Fibroblast of villous mesenchyme (primary cell): ENCODE data around the gene TMEM201. TPM values are rescaled to one million over a fixed set of nuclear protein-coding genes. Genes with fewer than 3 reads are reported as not detected.
A peak's percentile ranks its signal among the peaks of the same experiment; 100 is the strongest.

ENCODE experiments used
- DNase-seq: peaks from one replicate; pipeline ENCODE4 v3.0.0-alpha.2; 2010; ENCODE audit warnings: low read depth
- H3K4me3 ChIP-seq: 2 replicates; pipeline ENCODE4 v1.5.1; 2011; ENCODE audit warnings: low read depth, mild to moderate bottlenecking, low read length
- CTCF ChIP-seq: IDR thresholded peaks from 2 replicates; pipeline ENCODE4 v1.5.1; 2012; ENCODE audit warnings: low read depth, mild to moderate bottlenecking, low read length; ENCODE audit not compliant: insufficient read depth
- total RNA-seq: library from RNA; depleted of rRNA; stranded (reverse); fragments of >200 nt; gene quantifications from 2 replicates; pipeline ENCODE4 v1.2.3, GENCODE V29; 2012

The TMEM201 gene, protein sequence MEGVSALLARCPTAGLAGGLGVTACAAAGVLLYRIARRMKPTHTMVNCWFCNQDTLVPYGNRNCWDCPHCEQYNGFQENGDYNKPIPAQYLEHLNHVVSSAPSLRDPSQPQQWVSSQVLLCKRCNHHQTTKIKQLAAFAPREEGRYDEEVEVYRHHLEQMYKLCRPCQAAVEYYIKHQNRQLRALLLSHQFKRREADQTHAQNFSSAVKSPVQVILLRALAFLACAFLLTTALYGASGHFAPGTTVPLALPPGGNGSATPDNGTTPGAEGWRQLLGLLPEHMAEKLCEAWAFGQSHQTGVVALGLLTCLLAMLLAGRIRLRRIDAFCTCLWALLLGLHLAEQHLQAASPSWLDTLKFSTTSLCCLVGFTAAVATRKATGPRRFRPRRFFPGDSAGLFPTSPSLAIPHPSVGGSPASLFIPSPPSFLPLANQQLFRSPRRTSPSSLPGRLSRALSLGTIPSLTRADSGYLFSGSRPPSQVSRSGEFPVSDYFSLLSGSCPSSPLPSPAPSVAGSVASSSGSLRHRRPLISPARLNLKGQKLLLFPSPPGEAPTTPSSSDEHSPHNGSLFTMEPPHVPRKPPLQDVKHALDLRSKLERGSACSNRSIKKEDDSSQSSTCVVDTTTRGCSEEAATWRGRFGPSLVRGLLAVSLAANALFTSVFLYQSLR
- 6.8 and 6.9 TPM in 2 replicates for total RNA-seq

- peak within 1 kb of the TSS; percentile 55 for H3K4me3 ChIP-seq
- TF ChIP-seq CTCF = peak; percentile 51
- DNase-seq = peak; percentile 91
Measured at GRCh38 chr1:9588551-9589143, at the start of gene TMEM201. TMEM201 (plus strand) TSS chr1:9588911; CDS start chr1:9588931, 20 bp downstream.

GRCh38 chr1:9539165-9539828 lies 49.4 kb upstream of the TMEM201 start, which contains the start of gene SLC25A33:
SLC25A33 (plus strand) TSS chr1:9539465; CDS start chr1:9539692, 227 bp downstream.
- H3K4me3 ChIP-seq = peak within 1 kb of the TSS; percentile 78
- TF ChIP-seq CTCF = no peak

GRCh38 chr1:9539829-9540550 lies 48.7 kb upstream of the TMEM201 start:
- H3K4me3 ChIP-seq = peak overlapping the region; percentile 78
- no peak for TF ChIP-seq CTCF
- DNase-seq = peak; percentile 59

More at GRCh38 chr1:9539165-9539828, 49.4 kb upstream of the TMEM201 start, which contains the start of gene SLC25A33:
- peak; percentile 98 for DNase-seq

- TF ChIP-seq CTCF = no peak
- H3K4me3 ChIP-seq = no peak overlapping the region
- DNase-seq = peak; percentile 61
Measured at GRCh38 chr1:9542430-9542829, 46.3 kb upstream of the TMEM201 start.

DNA sequence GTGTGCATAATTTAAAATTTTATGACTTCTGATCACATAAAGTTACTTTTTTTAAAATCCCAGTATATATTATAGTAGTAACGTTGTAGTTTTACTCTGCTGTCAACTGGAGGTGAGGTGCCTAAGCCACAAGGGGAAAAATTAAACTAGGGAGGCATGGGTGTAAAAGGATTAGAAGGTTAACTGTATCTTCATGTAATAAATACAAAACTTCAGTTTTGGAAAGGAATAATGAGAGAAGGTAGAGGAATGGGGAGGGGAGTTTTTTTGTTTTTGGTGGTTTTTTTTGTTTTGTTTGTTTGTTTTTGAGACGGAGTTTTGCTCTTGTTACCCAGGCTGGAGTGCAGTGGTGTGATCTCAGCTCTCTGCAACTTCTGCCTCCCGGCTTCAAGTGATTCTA lies 43.8 kb upstream of the TMEM201 start:
- no peak for DNase-seq
- TF ChIP-seq CTCF = no peak
- no peak overlapping the region for H3K4me3 ChIP-seq
